ENCODE measurements around the gene PLXDC1. TPM values are rescaled to one million over a fixed set of nuclear protein-coding genes. Genes with fewer than 3 reads are reported as not detected.
A peak's percentile ranks its signal among the peaks of the same experiment; 100 is the strongest.

The PLXDC1 gene
- total RNA-seq, 1 experiment from 2014 or later: 2.0 TPM

DNA sequence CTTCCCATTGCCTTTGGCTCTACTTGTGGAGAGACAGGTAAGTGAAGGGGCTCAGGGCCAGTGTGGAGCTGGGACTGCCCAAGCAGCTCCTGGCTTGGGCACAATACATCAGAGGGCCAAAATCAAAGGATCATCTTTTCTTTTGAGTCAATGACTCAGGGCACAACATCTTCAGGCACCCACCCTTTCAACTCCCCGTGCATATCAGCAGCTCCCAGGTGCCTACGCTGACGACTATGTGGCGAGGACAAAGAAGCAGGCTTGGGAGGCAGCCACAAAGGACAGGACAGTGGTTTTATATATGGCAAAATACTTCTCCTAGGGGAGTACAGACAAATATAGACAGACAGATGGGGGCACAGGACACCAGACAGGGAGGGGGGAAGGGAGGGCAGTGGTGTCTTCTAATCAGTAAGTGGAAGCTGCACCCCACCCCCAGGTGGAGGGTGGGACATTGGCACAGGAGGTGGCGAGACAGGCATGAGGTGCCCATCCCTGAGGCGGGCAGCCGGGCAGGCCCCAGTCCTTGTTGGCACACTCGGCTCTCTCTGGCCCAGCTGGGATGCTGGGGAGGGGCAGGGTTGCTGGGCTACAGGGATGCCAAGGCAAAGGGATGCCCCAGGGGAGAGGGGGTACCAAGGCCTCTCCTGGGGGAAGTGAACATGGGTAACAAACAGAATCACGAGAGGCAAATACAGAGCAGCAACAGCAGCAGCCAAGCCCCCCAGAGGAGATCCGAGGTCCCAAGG, 22.3 kb upstream of the PLXDC1 start:
- peaks cover 0 to 3% of the 10 kb centered on the region in 2 experiments; a peak in 1 of 5 replicates for H3K9me3 Mint-ChIP-seq
- peaks cover 31 to 52% of the 10 kb centered on the region in 2 experiments for H3K4me1 Mint-ChIP-seq
- Histone ChIP-seq H3K4me1 (ENCODE audit: insufficient read depth, low read length) (no peaks in the 10 kb centered on the region; the same call in 1 of the 2 replicates), H2BK15ac (ENCODE audit: low read depth, low read length) (no peak overlapping the region), H3K27ac (ENCODE audit: insufficient read length, low read depth, low read length) (no peak overlapping the region), H3K23ac (ENCODE audit: insufficient read length, low read depth, low read length) (no peak overlapping the region), H3K4ac (ENCODE audit: low read depth, low read length) (no peak overlapping the region), H4K91ac (ENCODE audit: insufficient read length, low read depth, low read length) (no peak overlapping the region), H3K18ac (ENCODE audit: insufficient read length, low read depth, low read length) (no peak overlapping the region), H3K9ac (ENCODE audit: extremely low read depth, insufficient read length, low read length) (no peak overlapping the region), H3K79me2 (ENCODE audit: insufficient read depth, low read length) (no peaks in the 10 kb centered on the region), H3K4me2 (ENCODE audit: insufficient read depth, insufficient read length, low read length) (no peak overlapping the region), H2BK120ac (ENCODE audit: low read depth, low read length, poor library complexity, severe bottlenecking) (no peak overlapping the region), H4K8ac (replicated peaks; ENCODE audit: insufficient read length, low read depth, low read length) (no peak overlapping the region), H2BK5ac (ENCODE audit: insufficient read length, low read length) (no peak overlapping the region), H3K27me3 (ENCODE audit: insufficient read depth, low read length) (no peaks in the 10 kb centered on the region), H2AFZ (ENCODE audit: low read length) (no peak overlapping the region), H3K14ac (ENCODE audit: insufficient read depth, low read length) (no peak overlapping the region; the same call in 1 of the 2 replicates), H4K5ac (ENCODE audit: insufficient read length, low read depth, low read length) (no peak overlapping the region), H3K79me1 (ENCODE audit: insufficient read depth, low read depth, low read length, poor library complexity, severe bottlenecking) (no peaks in the 10 kb centered on the region), H3K56ac (ENCODE audit: insufficient read length, low read depth, low read length) (no peak overlapping the region), H3T11ph (ENCODE audit: low read length) (no peak overlapping the region), H2AK5ac (ENCODE audit: insufficient read length, low read length) (no peak overlapping the region), H3K9me3 (ENCODE audit: control insufficient read depth, low read depth, low read length) (no peaks in the 10 kb centered on the region), H3K23me2 (ENCODE audit: insufficient read length, low read depth, low read length, poor library complexity, severe bottlenecking) (no peaks in the 10 kb centered on the region), H2BK20ac (ENCODE audit: low read depth, low read length, poor library complexity, severe bottlenecking) (no peak overlapping the region), H4K20me1 (ENCODE audit: control insufficient read depth, insufficient read depth, insufficient read length) (no peaks in the 10 kb centered on the region), H2BK12ac (ENCODE audit: insufficient read length, low read depth, low read length) (no peak overlapping the region)
- H3K4me3 Mint-ChIP-seq: no peak overlapping the region; a peak in 1 of 5 replicates
- peaks cover 7 to 33% (median 15%) of the 10 kb centered on the region in 3 experiments for H3K36me3 Mint-ChIP-seq (ENCODE audit: insufficient read depth in 1 of 3, low read depth in 3 of 3)
- H3K27me3 Mint-ChIP-seq (ENCODE audit: low read depth): peaks cover 13% of the 10 kb centered on the region
- TF ChIP-seq, protein P1, sequence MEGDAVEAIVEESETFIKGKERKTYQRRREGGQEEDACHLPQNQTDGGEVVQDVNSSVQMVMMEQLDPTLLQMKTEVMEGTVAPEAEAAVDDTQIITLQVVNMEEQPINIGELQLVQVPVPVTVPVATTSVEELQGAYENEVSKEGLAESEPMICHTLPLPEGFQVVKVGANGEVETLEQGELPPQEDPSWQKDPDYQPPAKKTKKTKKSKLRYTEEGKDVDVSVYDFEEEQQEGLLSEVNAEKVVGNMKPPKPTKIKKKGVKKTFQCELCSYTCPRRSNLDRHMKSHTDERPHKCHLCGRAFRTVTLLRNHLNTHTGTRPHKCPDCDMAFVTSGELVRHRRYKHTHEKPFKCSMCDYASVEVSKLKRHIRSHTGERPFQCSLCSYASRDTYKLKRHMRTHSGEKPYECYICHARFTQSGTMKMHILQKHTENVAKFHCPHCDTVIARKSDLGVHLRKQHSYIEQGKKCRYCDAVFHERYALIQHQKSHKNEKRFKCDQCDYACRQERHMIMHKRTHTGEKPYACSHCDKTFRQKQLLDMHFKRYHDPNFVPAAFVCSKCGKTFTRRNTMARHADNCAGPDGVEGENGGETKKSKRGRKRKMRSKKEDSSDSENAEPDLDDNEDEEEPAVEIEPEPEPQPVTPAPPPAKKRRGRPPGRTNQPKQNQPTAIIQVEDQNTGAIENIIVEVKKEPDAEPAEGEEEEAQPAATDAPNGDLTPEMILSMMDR (conservative IDR thresholded peaks at IDR 0.05): no peak
- peak overlapping the region in 1 of 3 experiments; percentile 34; a peak in 1 of 7 replicates for H3K27ac Mint-ChIP-seq
- no CpG with 5 or more reads among the region's 10 CpGs for WGBS (ENCODE audit: extremely low coverage, insufficient read length, low lambda C conversion rate)
- DNase-seq: peak; percentile 36
